Measurements from ENCODE around the gene GIMAP6. TPM values are rescaled to one million over a fixed set of nuclear protein-coding genes. Genes with fewer than 3 reads are reported as not detected.
"Not testable (repeated sequence)": the region's sequence is repeated elsewhere in the genome, so short reads cannot be mapped to it uniquely, and the experiment has no call there.

The GIMAP6 gene
- total RNA-seq, 1 experiment from 2014 or later, result not detected

- H3K9me3 ChIP-seq (replicated peaks); DNase-seq; H3K27me3 ChIP-seq; H3K27ac ChIP-seq; H3K4me3 ChIP-seq; H3K4me1 ChIP-seq; H3K36me3 ChIP-seq: not testable (repeated sequence)
Measured at GRCh38 chr7:150579979-150580637, 52.1 kb downstream of the GIMAP6 start.

Other genes with a start within 250 kb of the GIMAP6 start
- gene GIMAP8, start 181.8 kb downstream of the GIMAP6 start, total RNA-seq (2014; rRNA removed; shearing (Covaris generic)), result not detected in 2 replicates
- gene GIMAP7, start 117.5 kb downstream of the GIMAP6 start, total RNA-seq (2014; rRNA removed; shearing (Covaris generic)), result not detected in 2 replicates
- gene GIMAP4, start 65.0 kb downstream of the GIMAP6 start, total RNA-seq (2014; rRNA removed; shearing (Covaris generic)), result not detected in 2 replicates
- not detected in 2 replicates for gene GIMAP2, start 53.3 kb upstream of the GIMAP6 start, total RNA-seq (2014; rRNA removed; shearing (Covaris generic))
- gene GIMAP1, start 84.2 kb upstream of the GIMAP6 start, total RNA-seq (2014; rRNA removed; shearing (Covaris generic)), result not detected in 2 replicates
- gene GIMAP5, start 105.0 kb upstream of the GIMAP6 start, total RNA-seq (2014; rRNA removed; shearing (Covaris generic)), result not detected in 2 replicates
- gene TMEM176B, start 168.0 kb upstream of the GIMAP6 start, total RNA-seq (2014; rRNA removed; shearing (Covaris generic)), result not detected in 2 replicates
- gene TMEM176A, start 168.4 kb upstream of the GIMAP6 start, total RNA-seq (2014; rRNA removed; shearing (Covaris generic)), result not detected in 2 replicates
- not detected in 2 replicates for gene AOC1, start 220.1 kb upstream of the GIMAP6 start, total RNA-seq (2014; rRNA removed; shearing (Covaris generic))

Measured in SJCRH30 (cell line).